ENCODE results near the gene SYNE2.
"Not testable (repeated sequence)": the region's sequence is repeated elsewhere in the genome, so short reads cannot be mapped to it uniquely, and the experiment has no call there.

DNA sequence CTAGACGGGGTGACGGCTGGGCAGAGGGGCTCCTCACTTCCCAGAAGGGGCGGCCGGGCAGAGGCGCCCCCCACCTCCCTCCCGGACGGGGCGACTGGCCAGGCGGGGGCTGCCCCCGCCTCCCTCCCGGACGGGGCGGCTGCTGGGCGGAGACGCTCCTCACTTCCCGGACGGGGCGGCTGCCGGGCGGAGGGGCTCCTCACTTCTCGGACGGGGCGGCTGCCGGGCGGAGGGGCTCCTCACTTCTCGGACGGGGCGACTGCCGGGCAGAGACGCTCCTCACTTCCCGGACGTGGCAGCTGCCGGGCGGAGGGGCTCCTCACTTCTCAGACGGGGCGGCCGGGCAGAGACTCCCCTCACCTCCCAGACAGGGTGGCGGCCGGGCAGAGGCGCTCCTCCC, 330.1 kb downstream of the SYNE2 start:
- TF ChIP-seq, protein P1, sequence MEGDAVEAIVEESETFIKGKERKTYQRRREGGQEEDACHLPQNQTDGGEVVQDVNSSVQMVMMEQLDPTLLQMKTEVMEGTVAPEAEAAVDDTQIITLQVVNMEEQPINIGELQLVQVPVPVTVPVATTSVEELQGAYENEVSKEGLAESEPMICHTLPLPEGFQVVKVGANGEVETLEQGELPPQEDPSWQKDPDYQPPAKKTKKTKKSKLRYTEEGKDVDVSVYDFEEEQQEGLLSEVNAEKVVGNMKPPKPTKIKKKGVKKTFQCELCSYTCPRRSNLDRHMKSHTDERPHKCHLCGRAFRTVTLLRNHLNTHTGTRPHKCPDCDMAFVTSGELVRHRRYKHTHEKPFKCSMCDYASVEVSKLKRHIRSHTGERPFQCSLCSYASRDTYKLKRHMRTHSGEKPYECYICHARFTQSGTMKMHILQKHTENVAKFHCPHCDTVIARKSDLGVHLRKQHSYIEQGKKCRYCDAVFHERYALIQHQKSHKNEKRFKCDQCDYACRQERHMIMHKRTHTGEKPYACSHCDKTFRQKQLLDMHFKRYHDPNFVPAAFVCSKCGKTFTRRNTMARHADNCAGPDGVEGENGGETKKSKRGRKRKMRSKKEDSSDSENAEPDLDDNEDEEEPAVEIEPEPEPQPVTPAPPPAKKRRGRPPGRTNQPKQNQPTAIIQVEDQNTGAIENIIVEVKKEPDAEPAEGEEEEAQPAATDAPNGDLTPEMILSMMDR (conservative IDR thresholded peaks at IDR 0.05; ENCODE audit: low read depth, low read length): not testable (repeated sequence)
- TF ChIP-seq EZH2 (IDR thresholded peaks at IDR 0.05; ENCODE audit: low read length, unreplicated experiment): not testable (repeated sequence)

Data from PC-3 (cell line).